Amygdala (tissue), 56 donors: ENCODE measurements around the gene SMO.

Experiments
- DNase-seq, 56 donors: peaks; one replicate each; lab custom pipeline; 2025; lab: John Stamatoyannopoulos, UW

SMO gene

DNA sequence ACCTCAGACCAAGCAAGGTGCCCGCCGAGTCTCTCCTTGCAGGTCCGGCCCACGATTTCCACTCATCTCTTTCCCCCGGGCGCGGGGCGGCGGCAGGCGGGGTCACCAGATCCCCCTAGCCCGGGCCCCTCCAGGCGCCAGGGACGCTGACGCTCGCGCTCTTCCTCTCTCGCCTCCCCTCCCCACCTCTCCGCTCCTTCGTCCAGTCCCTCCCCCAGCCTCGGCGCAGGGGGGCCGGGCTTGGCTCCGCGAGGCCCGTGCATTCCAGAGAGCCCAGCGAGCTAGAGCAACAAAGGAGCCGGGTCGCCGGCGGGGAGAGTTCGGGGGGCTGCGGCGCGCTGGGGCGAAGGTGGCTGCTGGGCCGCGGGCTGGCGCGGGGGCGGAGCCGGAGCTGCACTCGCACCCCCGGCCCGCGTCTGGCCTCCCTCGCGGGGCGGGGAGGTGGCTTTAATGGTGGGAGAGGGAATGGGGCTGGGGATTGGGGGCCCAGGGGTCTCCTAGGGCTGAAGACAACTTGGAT is at the start of gene SMO:
Gene SMO, plus strand, starts transcription at position 262 of the 520 bp plus-strand sequence. CDS start 519 bp downstream, outside the sequence.
- peak in 13 of 56 donors; percentile 6 to 48 (median 24) for DNase-seq

DNA sequence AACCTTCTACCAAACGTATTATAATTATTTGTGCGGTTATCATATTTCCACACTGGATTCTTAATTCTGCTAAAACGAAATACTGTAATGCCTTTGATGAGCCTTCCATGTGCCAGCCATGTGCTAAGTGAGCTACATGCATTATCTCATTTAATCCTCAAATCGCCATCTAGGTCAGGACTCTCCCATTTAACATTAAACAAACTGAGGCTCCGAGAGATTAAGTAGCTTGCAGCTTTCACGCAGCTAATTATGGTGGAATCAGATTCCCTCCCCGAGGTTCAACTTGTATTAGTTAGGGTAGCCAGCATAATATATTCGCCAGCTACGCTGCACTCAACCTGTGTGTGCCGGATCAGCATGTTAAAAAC is 44.7 kb upstream of the SMO start:
- DNase-seq, result no peak

DNA sequence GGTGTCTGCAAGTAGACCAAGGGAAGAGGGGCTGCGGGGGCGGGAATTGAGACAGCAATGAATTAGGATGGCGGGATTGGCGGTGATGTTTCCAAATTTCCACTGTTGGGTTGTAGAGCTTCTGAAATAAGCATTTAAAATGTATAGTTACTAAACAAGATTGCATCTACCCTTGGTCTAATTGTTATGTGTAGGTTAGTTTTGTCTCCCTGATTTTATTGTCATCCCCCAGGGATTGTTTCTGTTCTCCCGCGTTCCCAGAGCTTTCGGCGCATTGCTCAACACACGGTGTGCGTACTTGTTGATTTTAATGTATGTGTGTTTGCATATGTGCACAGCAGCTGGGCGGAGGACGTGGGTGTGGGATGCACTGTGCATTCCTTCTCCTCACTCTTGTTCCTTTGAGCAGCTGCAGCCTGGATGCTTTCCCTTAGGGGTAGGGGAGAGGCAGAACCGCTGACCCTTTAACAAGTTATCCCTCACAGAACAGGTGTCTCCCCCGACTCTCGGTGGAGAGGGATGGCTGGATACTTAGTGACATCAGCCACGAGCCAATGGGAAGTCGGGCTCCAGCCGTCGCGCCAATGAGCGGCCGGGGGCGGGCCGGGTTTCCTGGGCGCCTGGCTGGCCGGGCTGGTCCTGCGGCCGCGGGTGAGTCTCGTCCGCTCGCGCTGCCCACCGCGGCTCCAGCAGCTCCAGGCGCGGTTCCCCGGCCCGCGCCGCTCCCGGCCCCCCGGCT is 44.2 kb upstream of the SMO start, which contains the start of gene TSPAN33:
Gene TSPAN33, plus strand, starts transcription at position 613 of the 739 bp plus-strand sequence. CDS start 274 bp downstream, outside the sequence.
- DNase-seq, result peak; percentile 21 to 87 (median 67)

GRCh38 chr7:129144834-129145668 is 43.4 kb upstream of the SMO start:
- peak in 1 of 56 donors; percentile 13 for DNase-seq

DNA sequence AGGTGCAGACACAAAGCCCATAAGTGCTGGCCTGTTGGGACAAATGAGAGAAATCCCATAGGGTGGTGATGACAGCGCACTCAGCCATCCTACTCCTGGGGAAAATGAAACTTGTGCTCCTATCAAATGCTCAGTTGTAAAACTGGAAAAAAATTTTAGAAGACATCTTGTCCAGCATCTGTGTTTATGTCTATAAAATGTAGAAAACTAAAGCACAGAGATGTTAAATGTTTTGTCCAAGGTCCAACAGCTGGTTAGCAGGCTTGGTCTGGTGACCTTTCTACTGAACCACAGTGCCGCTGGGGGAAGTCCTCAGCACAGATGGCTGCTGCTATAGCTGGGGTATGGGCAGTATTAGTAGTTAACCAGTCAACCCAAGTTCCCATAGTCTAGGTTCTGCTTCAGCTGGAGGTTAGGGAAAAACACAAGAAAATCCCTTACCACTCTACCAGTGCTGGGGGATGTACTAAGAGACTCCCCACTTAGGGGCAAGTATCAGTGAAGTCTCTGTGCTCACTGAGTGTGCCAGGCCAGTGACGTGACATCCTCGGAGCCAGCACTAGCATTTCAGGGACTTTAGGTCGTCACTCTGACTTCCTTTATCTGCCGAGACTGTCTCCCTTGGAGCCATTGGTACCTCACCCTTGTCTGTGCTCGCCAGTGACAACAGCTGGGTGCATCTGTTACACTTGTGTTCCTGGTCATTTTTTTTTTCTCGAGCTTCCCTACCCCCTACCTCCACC is 42.0 kb upstream of the SMO start:
- no peak for DNase-seq

DNA sequence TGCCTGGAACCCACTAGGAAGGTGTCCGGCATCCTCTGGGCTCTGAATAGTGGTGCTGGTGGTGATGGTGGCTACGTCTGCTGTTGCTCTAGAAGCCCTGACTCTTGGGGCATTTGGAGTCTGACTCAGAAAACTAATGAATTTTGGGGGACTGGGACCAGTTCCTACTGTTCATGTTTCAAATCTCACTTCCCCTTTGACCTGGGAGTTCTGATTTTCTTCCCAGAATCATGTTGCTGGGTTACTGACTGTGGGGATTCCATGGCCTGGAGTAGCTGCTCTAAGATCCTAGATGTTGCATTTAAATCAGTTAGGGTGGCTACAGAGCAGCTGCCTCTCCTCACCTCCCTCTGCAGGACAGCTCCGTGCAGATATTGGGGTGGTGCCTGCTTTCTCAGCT is 40.7 kb upstream of the SMO start:
- DNase-seq, result no peak

GRCh38 chr7:129149511-129149910 is 38.9 kb upstream of the SMO start:
- DNase-seq, result no peak

- peak in 1 of 56 donors; percentile 2 for DNase-seq
Measured at GRCh38 chr7:129150199-129150996, 38.0 kb upstream of the SMO start.

- DNase-seq, result no peak
Measured at GRCh38 chr7:129157651-129158050, 30.8 kb upstream of the SMO start.

GRCh38 chr7:129159539-129159938 is 28.9 kb upstream of the SMO start:
- no peak for DNase-seq

- DNase-seq, result peak in 3 of 56 donors; percentile 7 to 17 (median 15)
Measured at GRCh38 chr7:129160161-129160905, 28.1 kb upstream of the SMO start.

DNA sequence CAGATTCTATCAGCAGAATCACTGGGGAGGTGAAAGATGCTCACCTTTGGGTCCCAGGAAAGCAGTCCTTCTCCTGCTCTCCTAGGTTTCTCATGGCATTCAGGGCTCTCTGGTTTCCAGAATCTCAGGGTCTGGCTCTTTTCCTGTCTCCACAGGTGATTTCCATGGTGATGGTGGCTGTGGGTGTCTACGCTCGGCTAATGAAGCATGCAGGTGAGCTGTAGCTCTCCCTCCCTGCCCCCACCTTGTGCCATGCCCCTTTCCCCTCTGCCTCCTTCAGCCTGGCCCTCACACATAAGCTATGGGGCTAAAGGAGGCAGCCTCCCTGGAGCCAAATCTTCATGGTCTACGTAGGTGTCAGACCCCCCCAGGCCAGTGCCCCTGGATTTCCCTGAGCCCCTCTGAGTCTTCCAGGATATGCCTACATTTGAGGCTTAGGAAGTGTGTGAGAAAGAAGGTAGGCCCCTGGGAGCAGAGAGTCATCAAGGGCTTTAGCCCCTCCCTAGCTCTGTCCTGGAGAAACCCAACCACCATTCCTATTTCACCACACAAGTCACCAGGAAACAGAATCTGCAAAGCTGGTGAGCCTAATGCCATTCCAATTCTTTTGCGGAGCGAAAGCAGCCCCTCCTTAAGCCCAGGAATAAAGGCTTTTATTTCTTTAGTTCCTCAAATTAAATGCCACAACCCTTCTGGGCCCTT is 26.8 kb upstream of the SMO start:
- no peak for DNase-seq

DNA sequence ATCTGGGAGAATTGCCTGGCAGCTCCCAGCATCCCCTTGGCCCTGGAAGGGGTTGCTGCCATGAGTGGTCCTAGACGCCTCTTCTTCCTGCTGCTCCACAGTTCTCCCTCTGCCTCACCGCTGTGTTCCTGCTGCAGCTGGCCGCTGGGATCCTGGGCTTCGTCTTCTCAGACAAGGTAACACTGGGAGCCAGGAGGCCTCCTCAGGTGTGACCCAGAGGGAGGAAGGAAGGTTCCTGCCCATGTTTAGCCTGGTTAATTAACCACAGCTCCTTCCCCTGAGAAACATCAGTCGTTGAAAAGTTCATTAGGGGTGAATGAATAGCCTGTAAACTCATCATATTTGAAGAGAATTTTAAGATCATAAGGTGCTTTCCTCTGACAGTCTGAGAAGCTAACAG is 25.7 kb upstream of the SMO start:
- no peak for DNase-seq

- DNase-seq, result peak in 2 of 56 donors; percentile 23 to 24
Measured at GRCh38 chr7:129163875-129164544, 24.4 kb upstream of the SMO start.

- no peak for DNase-seq
Measured at GRCh38 chr7:129166745-129167144, 21.7 kb upstream of the SMO start.

- DNase-seq, result no peak
Measured at GRCh38 chr7:129167817-129168216, 20.6 kb upstream of the SMO start.

DNA sequence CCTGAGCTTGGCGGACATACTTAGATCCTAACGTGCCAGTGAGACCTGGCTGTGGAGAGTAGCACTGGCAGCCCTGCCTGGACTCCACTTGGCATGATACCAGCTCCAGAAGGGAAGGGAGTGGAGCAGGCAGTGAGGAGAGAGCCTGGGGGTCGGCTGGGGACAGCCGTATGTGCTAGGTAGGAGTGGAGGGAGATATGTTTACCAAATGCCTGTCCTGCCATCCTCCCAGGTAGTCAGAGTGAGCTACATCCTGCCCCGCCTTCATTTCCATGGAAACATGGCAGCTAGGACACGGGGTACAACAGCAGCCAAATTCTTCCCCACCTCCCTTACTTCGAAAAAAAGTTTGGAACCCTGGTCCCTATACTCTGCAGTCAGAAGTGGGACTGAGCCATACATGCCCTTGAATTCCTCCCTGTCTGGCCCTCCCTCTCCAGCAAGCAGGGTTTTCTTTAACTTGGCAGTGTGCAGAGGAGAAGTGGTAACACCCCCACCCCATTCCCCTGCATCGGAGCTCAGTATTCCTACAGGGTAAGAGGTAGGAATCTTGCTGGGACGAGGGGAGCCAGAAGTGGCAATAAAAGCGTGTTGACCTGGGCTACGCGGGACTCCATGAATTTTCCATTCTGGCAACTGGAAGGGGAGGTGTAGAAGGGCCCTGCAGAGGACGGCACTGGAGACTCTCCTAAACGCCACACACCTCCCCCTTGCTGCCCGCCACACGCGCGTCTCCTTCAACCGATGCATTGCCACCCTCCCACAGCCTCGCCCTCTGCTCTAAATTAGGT is 20.0 kb upstream of the SMO start:
- no peak for DNase-seq
